ENCODE data around the gene PRKCE.

Gene PRKCE

GRCh38 chr2:45891719-45892424, 240.4 kb downstream of the PRKCE start:
- TF ChIP-seq POLR2AphosphoS5 (IDR thresholded peaks at IDR 0.05; ENCODE audit: borderline replicate concordance, low read depth, low read length) (no peak), FOXP2 (optimal IDR thresholded peaks at IDR 0.05; ENCODE audit: control extremely low read depth, extremely low read length, insufficient read depth) (no peak), EZH2 (IDR thresholded peaks at IDR 0.05) (no peak)

GRCh38 chr2:45892425-45892745, 240.9 kb downstream of the PRKCE start:
- TF ChIP-seq EZH2 (IDR thresholded peaks at IDR 0.05) (no peak), POLR2AphosphoS5 (IDR thresholded peaks at IDR 0.05; ENCODE audit: borderline replicate concordance, low read depth, low read length) (no peak), FOXP2 (optimal IDR thresholded peaks at IDR 0.05; ENCODE audit: control extremely low read depth, extremely low read length, insufficient read depth) (no peak)
- H3K4me3 ChIP-seq = peak overlapping the region; percentile 26; the same call in 1 of the 2 replicates
- no peak overlapping the region for H3K9ac ChIP-seq (ENCODE audit: insufficient read length)
- no peaks in the 10 kb centered on the region for H3K36me3 ChIP-seq (ENCODE audit: insufficient read depth, low read length)
- no peaks in the 10 kb centered on the region for H3K9me3 ChIP-seq (ENCODE audit: low read depth, low read length)
- H3K27ac ChIP-seq = no peak overlapping the region
- no peak for DNase-seq (ENCODE audit: low read depth, low spot score)

More at GRCh38 chr2:45891719-45892424, 240.4 kb downstream of the PRKCE start:
- Histone ChIP-seq H3K4me3 (peak overlapping the region; percentile 26; the same call in 1 of the 2 replicates), H3K36me3 (ENCODE audit: insufficient read depth, low read length) (no peaks in the 10 kb centered on the region), H3K9ac (ENCODE audit: insufficient read length) (no peak overlapping the region), H3K9me3 (ENCODE audit: low read depth, low read length) (no peaks in the 10 kb centered on the region), H3K27ac (no peak overlapping the region)
- no peak for DNase-seq (ENCODE audit: low read depth, low spot score)

- Histone ChIP-seq H3K36me3 (ENCODE audit: insufficient read depth, low read length) (no peaks in the 10 kb centered on the region), H3K9me3 (ENCODE audit: low read depth, low read length) (no peaks in the 10 kb centered on the region), H3K4me3 (peak overlapping the region; percentile 26; the same call in 1 of the 2 replicates), H3K9ac (ENCODE audit: insufficient read length) (no peak overlapping the region), H3K27ac (no peak overlapping the region)
- no peak for DNase-seq (ENCODE audit: low read depth, low spot score)
- TF ChIP-seq EZH2 (IDR thresholded peaks at IDR 0.05) = no peak
These were observed 241.3 kb downstream of the PRKCE start for GRCh38 chr2:45892757-45893156.

- no peak for TF ChIP-seq EZH2 (IDR thresholded peaks at IDR 0.05)
- no peak for TF ChIP-seq POLR2AphosphoS5 (IDR thresholded peaks at IDR 0.05; ENCODE audit: borderline replicate concordance, low read depth, low read length)
- TF ChIP-seq FOXP2 (optimal IDR thresholded peaks at IDR 0.05; ENCODE audit: control extremely low read depth, extremely low read length, insufficient read depth) = no peak
- DNase-seq (ENCODE audit: low read depth, low spot score) = no peak
These were observed 242.7 kb downstream of the PRKCE start for GRCh38 chr2:45894211-45894610.

GRCh38 chr2:45895241-45895861, 243.9 kb downstream of the PRKCE start:
- no peak for TF ChIP-seq EZH2 (IDR thresholded peaks at IDR 0.05)
- no peak for TF ChIP-seq POLR2AphosphoS5 (IDR thresholded peaks at IDR 0.05; ENCODE audit: borderline replicate concordance, low read depth, low read length)
- TF ChIP-seq FOXP2 (optimal IDR thresholded peaks at IDR 0.05; ENCODE audit: control extremely low read depth, extremely low read length, insufficient read depth) = no peak

More at GRCh38 chr2:45894211-45894610, 242.7 kb downstream of the PRKCE start:
- no peak overlapping the region for H3K27ac ChIP-seq
- H3K4me3 ChIP-seq = no peak overlapping the region
- no peaks in the 10 kb centered on the region for H3K36me3 ChIP-seq (ENCODE audit: insufficient read depth, low read length)
- no peaks in the 10 kb centered on the region for H3K9me3 ChIP-seq (ENCODE audit: low read depth, low read length)
- no peak overlapping the region for H3K9ac ChIP-seq (ENCODE audit: insufficient read length)

GRCh38 chr2:45896311-45896710, 244.8 kb downstream of the PRKCE start:
- DNase-seq (ENCODE audit: low read depth, low spot score) = no peak
- Histone ChIP-seq H3K4me3 (no peak overlapping the region), H3K9me3 (ENCODE audit: low read depth, low read length) (no peaks in the 10 kb centered on the region), H3K9ac (ENCODE audit: insufficient read length) (no peak overlapping the region), H3K36me3 (ENCODE audit: insufficient read depth, low read length) (no peaks in the 10 kb centered on the region), H3K27ac (no peak overlapping the region)
- TF ChIP-seq POLR2AphosphoS5 (IDR thresholded peaks at IDR 0.05; ENCODE audit: borderline replicate concordance, low read depth, low read length) = no peak
- no peak for TF ChIP-seq FOXP2 (optimal IDR thresholded peaks at IDR 0.05; ENCODE audit: control extremely low read depth, extremely low read length, insufficient read depth)
- no peak for TF ChIP-seq EZH2 (IDR thresholded peaks at IDR 0.05)

More at GRCh38 chr2:45895241-45895861, 243.9 kb downstream of the PRKCE start:
- Histone ChIP-seq H3K9me3 (ENCODE audit: low read depth, low read length) (no peaks in the 10 kb centered on the region), H3K36me3 (ENCODE audit: insufficient read depth, low read length) (no peaks in the 10 kb centered on the region), H3K27ac (no peak overlapping the region), H3K4me3 (no peak overlapping the region), H3K9ac (ENCODE audit: insufficient read length) (no peak overlapping the region)
- peak; percentile 24 for DNase-seq (ENCODE audit: low read depth, low spot score)

- no peak for TF ChIP-seq EZH2 (IDR thresholded peaks at IDR 0.05)
- TF ChIP-seq FOXP2 (optimal IDR thresholded peaks at IDR 0.05; ENCODE audit: control extremely low read depth, extremely low read length, insufficient read depth) = no peak
- no peak for TF ChIP-seq POLR2AphosphoS5 (IDR thresholded peaks at IDR 0.05; ENCODE audit: borderline replicate concordance, low read depth, low read length)
- Histone ChIP-seq H3K9ac (ENCODE audit: insufficient read length) (no peak overlapping the region), H3K27ac (no peak overlapping the region), H3K36me3 (ENCODE audit: insufficient read depth, low read length) (no peaks in the 10 kb centered on the region), H3K9me3 (ENCODE audit: low read depth, low read length) (no peaks in the 10 kb centered on the region), H3K4me3 (no peak overlapping the region)
- DNase-seq (ENCODE audit: low read depth, low spot score) = no peak
These were observed 246.4 kb downstream of the PRKCE start for GRCh38 chr2:45897842-45898241.

GRCh38 chr2:45898819-45899218, 247.3 kb downstream of the PRKCE start:
- no peaks in the 10 kb centered on the region for H3K36me3 ChIP-seq (ENCODE audit: insufficient read depth, low read length)
- no peak overlapping the region for H3K4me3 ChIP-seq
- TF ChIP-seq FOXP2 (optimal IDR thresholded peaks at IDR 0.05; ENCODE audit: control extremely low read depth, extremely low read length, insufficient read depth) = no peak
- TF ChIP-seq POLR2AphosphoS5 (IDR thresholded peaks at IDR 0.05; ENCODE audit: borderline replicate concordance, low read depth, low read length) = no peak
- TF ChIP-seq EZH2 (IDR thresholded peaks at IDR 0.05) = no peak
- DNase-seq (ENCODE audit: low read depth, low spot score) = no peak
- H3K9ac ChIP-seq (ENCODE audit: insufficient read length) = no peak overlapping the region
- no peak overlapping the region for H3K27ac ChIP-seq
- H3K9me3 ChIP-seq (ENCODE audit: low read depth, low read length) = no peaks in the 10 kb centered on the region
